ENCODE measurements around the gene DAB1.
"Not testable (repeated sequence)": the region's sequence is repeated elsewhere in the genome, so short reads cannot be mapped to it uniquely, and the experiment has no call there.

Gene DAB1

DNA sequence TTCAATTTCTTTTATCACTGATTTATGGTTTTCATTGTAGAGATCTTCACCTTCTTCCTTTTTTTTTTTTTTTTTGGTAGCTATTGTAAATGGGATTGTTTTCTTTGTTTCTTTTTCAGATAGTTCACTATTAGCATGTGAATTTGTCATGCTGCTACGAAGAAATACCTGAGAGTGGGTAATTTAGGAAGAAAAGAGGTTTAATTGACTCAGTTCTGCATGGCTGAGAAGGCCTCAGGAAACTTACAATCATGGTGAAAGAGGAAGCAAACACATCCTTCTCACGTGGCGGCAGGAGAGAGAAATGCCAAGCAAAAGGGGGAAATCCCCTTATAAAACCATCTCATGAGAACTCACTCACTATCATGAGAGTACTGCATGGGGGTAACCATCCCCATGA is 66.4 kb downstream of the DAB1 start:
- no peak for FAIRE-seq

- FAIRE-seq = no peak
These were observed 70.2 kb downstream of the DAB1 start for GRCh38 chr1:57353654-57354053.

- no peak for FAIRE-seq
These were observed 73.2 kb downstream of the DAB1 start for GRCh38 chr1:57350610-57351009.

- no peak for FAIRE-seq
These were observed 74.9 kb downstream of the DAB1 start for GRCh38 chr1:57348921-57349320.

- FAIRE-seq = no peak
These were observed 77.9 kb downstream of the DAB1 start for GRCh38 chr1:57345916-57346315.

DNA sequence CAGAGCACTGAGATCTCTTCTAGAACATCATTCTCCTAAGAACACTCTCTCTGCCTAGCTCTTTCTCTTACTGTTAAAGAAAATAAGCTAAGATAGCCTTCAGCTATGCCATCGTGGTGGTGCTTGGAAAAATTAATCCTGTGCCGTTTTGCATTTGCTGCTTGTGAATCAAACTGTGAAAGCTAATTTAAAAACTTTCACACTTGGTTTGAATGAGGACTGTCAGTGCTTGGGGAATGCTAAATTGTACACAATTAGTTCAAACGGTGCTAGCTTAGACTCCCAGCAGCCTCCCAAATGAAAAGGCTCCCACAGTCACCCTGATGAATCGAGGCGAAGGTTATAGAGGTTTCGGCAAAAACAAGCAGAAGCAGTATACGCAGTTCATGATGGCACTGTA is 79.6 kb downstream of the DAB1 start:
- FAIRE-seq = no peak

DNA sequence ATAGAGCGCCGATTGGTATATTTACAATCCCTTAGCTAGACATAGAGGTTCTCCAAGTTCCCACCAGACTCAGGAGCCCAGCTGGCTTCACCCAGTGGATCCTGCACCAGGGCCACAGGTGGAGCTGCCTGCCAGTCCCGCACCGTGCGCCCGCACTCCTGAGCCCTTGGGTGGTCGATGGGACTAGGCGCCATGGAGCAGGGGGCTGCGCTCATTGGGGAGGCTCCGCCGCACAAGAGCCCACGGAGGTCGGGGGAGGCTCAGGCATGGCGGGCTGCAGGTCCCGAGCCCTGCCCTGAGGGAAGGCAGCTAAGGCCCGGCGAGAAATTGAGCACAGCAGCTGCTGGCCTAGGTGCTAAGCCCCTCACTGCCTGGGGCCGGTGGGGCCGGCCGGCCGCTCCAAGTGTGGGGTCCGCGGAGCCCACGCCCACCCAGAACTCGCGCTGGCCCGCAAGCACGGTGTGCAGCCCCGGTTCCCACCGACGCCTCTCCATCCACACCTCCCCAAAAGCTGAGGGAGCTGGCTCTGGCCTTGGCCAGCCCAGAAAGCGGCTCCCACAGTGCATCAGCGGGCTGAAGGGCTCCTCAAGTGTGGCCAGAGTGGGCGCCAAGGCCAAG is 80.5 kb downstream of the DAB1 start:
- not testable (repeated sequence) for FAIRE-seq

DNA sequence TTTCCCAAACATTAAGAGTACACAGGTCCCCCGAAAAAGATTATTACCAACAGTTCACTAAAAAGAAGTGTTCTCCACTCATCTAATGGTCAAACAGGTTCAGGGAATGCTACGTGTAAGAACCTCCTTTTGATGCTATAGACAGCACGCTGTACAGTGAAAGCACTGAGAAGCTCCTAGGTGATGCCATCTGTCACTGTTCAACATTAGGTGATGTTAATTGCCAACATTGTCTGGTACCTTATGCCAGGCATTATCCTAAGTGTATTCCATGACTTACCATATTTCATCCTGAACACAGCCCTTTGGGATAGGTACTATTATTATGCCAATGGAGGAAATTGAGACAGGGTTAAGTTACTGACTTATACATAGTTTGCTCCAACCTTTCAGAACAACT is 82.1 kb downstream of the DAB1 start:
- FAIRE-seq = no peak

GRCh38 chr1:57340334-57341070 is 83.4 kb downstream of the DAB1 start:
- FAIRE-seq = no peak

- no peak for FAIRE-seq
These were observed 86.2 kb downstream of the DAB1 start for GRCh38 chr1:57337623-57338022.

DNA sequence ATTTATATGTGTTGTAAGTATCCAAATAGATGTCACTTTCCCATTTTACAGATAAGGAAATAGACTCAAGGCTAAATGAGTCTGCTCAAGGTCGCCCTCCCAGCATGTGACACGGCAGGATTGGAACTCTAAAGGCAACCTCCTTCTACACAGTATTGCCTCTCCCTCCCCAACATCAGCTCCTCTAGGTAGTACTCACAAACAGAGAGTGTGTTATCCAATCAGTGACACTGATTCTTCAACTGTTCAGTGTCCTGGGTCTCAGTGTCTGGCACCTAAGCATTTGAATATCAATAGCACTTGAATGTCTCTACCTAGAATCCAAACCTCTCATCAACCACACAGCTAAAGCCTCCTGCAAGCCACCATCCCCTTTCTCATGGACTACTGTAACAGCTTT is 87.1 kb downstream of the DAB1 start:
- no peak for FAIRE-seq

GRCh38 chr1:57331620-57332019 is 92.2 kb downstream of the DAB1 start:
- FAIRE-seq = no peak

GRCh38 chr1:57329937-57330336 is 93.9 kb downstream of the DAB1 start:
- FAIRE-seq = no peak

DNA sequence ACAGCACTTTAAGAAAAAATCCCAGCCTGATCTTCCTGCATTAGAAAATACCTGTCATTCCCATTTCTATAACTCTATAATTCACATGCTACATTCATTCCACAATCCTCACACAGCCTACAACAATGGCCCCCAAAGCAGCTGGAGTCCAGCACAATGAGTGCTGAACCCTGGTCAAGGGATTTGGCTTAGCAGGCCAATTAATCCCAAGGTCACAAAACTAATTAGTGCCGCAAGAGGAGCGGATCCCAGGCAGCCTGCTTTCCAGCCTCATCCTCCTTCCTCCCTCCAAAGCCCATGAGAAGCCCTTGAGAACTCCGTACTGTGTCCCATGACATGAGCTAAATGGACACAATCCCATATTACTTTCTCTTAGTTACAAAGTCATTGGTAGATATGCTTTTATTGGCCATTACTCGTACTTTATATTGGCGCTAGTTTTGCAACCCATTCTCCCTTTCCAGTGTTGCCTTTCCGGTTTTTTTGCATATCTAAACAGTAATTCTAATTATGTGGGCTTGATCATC is 94.8 kb downstream of the DAB1 start:
- no peak for FAIRE-seq

GRCh38 chr1:57327946-57328345 is 95.9 kb downstream of the DAB1 start:
- no peak for FAIRE-seq

DNA sequence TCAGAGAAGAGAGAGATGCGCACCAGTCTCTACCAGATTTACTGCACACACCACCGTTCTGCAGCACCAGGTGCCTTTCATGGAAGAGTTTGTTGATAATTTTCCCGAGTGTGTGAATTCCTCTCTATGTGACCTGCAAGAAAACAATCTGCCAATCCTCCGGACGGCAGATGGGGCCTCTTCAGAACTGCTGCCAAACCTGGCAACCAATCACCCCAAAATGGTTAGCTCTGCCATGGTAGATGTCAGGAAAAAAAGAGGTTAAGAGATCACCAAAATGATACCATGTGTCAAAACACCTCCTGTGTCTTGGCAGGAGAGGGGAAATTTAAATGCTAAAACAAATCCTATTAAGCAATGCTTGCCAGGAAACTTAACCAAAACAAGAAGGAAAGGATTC is 96.5 kb downstream of the DAB1 start:
- FAIRE-seq = no peak

GRCh38 chr1:57325536-57325935 is 98.3 kb downstream of the DAB1 start:
- no peak for FAIRE-seq

DNA sequence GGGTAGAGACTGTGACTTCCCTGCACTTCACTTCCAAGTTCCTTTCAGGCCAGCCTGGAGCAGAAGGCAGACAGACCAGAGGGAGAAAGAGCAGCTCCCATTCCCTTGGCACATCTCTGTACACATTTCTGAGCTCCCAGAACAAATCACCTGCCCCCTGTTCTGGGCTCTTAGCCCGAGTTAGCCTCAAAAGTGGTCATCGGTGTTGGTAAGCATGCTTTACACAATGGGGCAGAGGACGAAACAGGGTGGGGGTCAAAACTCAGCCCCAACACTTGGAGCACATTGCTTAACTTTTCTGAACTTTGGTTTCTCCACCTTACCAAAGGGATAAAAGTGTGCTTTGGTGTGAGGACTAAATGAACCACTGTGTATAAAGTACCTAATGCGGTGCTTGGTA is 98.7 kb downstream of the DAB1 start:
- no peak for FAIRE-seq

DNA sequence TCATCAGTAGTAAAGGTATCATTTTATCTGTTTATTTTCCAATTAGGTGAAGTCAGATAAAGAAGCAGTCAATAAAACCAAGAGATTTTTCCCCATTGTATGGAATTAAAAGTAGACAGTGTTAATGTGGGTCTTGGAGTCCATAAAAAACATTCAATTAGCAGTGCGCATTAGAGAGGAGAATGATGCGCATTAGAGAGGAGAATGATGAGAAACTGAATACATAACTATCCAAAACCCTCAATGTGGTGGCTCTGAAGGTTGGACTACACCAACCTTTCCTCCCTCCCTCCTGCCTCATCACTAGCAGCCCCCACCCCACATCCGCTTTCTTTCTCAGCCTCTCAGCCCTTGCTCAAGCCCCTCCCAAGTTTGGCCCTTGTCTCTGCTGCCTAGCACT is 99.5 kb downstream of the DAB1 start:
- no peak for FAIRE-seq

GRCh38 chr1:57321776-57322175 is 102.1 kb downstream of the DAB1 start:
- no peak for FAIRE-seq

DNA sequence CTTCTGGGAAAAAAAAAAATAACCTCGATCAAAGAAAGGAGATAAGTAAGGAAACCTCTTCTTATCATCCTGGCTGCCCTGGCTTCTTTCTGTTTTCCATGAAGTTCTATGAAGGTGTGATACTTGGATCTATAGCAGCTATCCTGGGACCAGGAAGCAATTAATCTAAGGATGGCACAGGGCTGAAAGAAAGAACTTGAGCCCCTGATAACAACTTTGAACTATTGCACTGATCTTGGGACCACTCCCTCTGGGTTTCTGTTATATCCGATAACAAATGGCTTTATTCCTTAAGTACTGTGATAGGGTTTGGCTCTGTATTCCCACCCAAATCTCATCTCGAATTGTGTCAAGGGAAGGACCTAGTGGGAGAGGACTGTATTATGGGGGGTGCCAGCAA is 104.1 kb downstream of the DAB1 start:
- FAIRE-seq = no peak

GRCh38 chr1:57319165-57319564 is 104.7 kb downstream of the DAB1 start:
- FAIRE-seq = no peak

DNA sequence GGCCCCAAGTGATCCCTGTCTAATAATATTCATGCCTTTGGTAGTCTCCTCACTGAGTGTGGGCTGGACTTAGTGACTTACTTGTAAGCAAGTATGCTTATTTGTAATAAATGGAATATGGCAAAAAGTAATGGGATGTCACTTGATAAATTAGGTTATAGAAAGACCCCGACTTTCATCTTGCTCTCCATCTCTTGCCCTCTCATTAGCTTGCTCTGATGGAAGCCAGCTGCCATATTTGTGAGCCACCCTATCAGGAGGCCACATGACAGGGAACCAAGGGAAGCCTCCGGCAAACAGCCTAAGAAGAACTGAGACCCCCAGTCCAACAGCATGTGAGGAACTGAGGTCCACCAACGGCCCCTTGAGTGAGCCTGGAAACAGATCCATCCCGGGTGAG is 107.0 kb downstream of the DAB1 start:
- FAIRE-seq = no peak

DNA sequence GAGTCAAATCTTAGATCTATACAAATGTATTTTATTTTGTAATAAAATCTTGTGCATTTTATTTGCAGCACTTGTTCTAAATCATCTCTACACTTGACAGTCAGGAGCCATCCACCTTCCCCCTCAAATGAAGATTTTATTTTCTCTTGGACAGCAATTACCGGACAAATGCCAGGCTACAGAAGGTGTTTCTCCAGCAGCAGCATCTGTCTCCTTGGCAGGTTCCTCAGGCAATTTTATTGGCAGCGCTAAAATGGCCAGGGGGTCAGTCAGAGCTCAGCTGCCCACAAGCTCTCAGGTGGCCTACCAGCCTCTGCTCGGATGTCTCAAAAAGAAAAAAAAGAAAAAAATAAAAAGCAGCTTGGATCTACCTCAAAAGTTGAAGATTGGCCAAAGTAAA is 107.6 kb downstream of the DAB1 start:
- no peak for FAIRE-seq

DNA sequence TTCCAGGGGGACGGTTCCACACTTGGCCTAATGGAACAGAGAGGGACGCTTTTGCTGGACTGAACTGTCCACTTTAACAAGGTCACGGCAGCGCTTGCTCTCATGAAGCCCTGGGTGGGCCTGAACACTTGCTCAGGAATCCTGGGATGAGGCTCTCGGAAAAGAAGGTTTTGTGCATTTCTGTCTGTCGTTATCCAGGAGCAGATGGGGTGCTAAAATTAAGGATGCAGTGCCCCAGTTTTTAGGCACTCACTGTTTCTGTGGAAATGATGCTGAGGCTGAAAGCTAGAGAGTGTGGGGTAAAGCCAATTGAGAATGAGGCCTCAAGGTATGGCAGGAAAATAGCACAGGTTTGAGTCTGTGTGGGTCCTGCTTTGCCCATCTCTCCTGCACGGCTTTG is 111.0 kb downstream of the DAB1 start:
- no peak for FAIRE-seq
